SU-DHL-6 (cell line): ENCODE results near the gene DGKH.
A peak's percentile ranks its signal among the peaks of the same experiment; 100 is the strongest.

ENCODE experiments used
- H2AFZ ChIP-seq: fragments of 200-600 bp; sonication (generic); 2 replicates; pipeline ENCODE4 v1.6.1; 2014; ENCODE audit warnings: low read depth, mild to moderate bottlenecking, moderate library complexity, mixed read lengths, antibody characterized with exemption, low read length; ENCODE audit not compliant: severe bottlenecking
- H3F3A ChIP-seq: fragments of 200-600 bp; shearing (Covaris generic); 2 replicates; pipeline ENCODE4 v1.6.0; 2016; ENCODE audit warnings: antibody characterized with exemption, mild to moderate bottlenecking; ENCODE audit not compliant: insufficient read depth
- H3K27ac ChIP-seq: fragments of 200-600 bp; sonication (generic); 2 replicates; pipeline ENCODE4 v1.5.1; 2016; ENCODE audit warnings: low read depth, mild to moderate bottlenecking, low read length, moderate library complexity, mixed read lengths
- H3K27me3 ChIP-seq: fragments of 200-600 bp; sonication (generic), shearing (Covaris generic); 2 replicates; pipeline ENCODE4 v1.6.0; 2014; ENCODE audit warnings: mild to moderate bottlenecking, low read length
- H3K36me3 ChIP-seq: fragments of 200-600 bp; sonication (generic); 2 replicates; pipeline ENCODE4 v1.6.1; 2014; ENCODE audit warnings: mild to moderate bottlenecking, low read length, mixed read lengths
- H3K4me2 ChIP-seq: fragments of 300-600, 200-600 bp; shearing (Covaris generic), sonication (generic); 2 replicates; pipeline ENCODE4 v1.6.0; 2014; ENCODE audit warnings: low read length, low read depth, mild to moderate bottlenecking; ENCODE audit not compliant: poor library complexity, severe bottlenecking
- H3K4me3 ChIP-seq: fragments of 200-600 bp; sonication (generic); 2 replicates; pipeline ENCODE4 v1.5.1; 2014; ENCODE audit warnings: antibody characterized with exemption, low read length, mild to moderate bottlenecking, mixed read lengths; ENCODE audit not compliant: insufficient read depth, poor library complexity, severe bottlenecking
- H3K79me2 ChIP-seq: fragments of 200-600 bp; sonication (generic); 2 replicates; pipeline ENCODE4 v1.6.1; 2014; ENCODE audit warnings: mild to moderate bottlenecking, low read length, moderate library complexity; ENCODE audit not compliant: insufficient read depth
- H3K9ac ChIP-seq: fragments of 200-600 bp; sonication (generic); 2 replicates; pipeline ENCODE4 v1.7.0; 2014; ENCODE audit warnings: mild to moderate bottlenecking, low read length
- H3K9me2 ChIP-seq: fragments of 200-600 bp; sonication (generic); replicated peaks from 2 replicates; pipeline ENCODE4 v1.6.1; 2014; ENCODE audit warnings: low read length; ENCODE audit not compliant: insufficient read depth
- H3K9me3 ChIP-seq: fragments of 200-600 bp; sonication (generic); 2 replicates; pipeline ENCODE4 v1.6.1; 2014; ENCODE audit warnings: low read length, mixed read lengths; ENCODE audit not compliant: insufficient read depth
- H4K20me1 ChIP-seq: fragments of 200-600 bp; sonication (generic); 2 replicates; pipeline ENCODE4 v1.6.1; 2014; ENCODE audit warnings: low read depth, mild to moderate bottlenecking, antibody characterized with exemption, low read length, moderate library complexity, mixed read lengths
- CTCF ChIP-seq: fragments of 200-600 bp; sonication (generic); IDR thresholded peaks from one replicate; pipeline ENCODE4 v1.5.1; 2017; ENCODE audit warnings: antibody characterized with exemption, mild to moderate bottlenecking, low read length, moderate library complexity; ENCODE audit not compliant: insufficient read depth, poor library complexity, severe bottlenecking
- EZH2phosphoT487 ChIP-seq: fragments of 200-600 bp; sonication (generic), shearing (Covaris generic); conservative IDR thresholded peaks from 2 replicates; pipeline ENCODE4 v1.6.1; 2018; ENCODE audit warnings: mild to moderate bottlenecking, antibody characterized with exemption, low read length, moderate library complexity, mixed read lengths

DGKH gene

DNA sequence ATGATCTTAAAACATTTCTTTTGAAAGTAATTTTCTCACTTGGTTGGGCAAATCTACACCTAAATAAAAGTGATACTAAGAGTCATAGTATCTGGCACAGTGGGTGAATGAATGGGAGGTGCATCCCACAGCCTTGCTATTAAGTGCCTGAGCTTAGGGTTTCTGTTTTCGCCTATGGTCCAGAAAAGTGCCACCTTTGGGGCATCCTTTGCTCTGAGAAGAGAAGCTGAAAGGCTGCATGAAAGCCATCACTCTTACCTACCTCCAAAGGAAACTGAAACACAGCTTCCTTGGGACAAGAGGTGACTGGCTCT lies 167.9 kb downstream of the DGKH start:
- Histone ChIP-seq H3K4me2 (no peak overlapping the region), H3K36me3 (no peaks in the 10 kb centered on the region; the same call in 1 of the 2 replicates), H3K4me3 (no peak overlapping the region), H4K20me1 (no peaks in the 10 kb centered on the region), H3K9me3 (no peaks in the 10 kb centered on the region), H3K27me3 (no peaks in the 10 kb centered on the region), H3K9me2 (no peaks in the 10 kb centered on the region), H2AFZ (no peak overlapping the region), H3K27ac (no peak overlapping the region), H3F3A (no peaks in the 10 kb centered on the region), H3K9ac (no peak overlapping the region), H3K79me2 (no peaks in the 10 kb centered on the region)
- TF ChIP-seq CTCF, result peak; percentile 22
- no peak for TF ChIP-seq EZH2phosphoT487

DNA sequence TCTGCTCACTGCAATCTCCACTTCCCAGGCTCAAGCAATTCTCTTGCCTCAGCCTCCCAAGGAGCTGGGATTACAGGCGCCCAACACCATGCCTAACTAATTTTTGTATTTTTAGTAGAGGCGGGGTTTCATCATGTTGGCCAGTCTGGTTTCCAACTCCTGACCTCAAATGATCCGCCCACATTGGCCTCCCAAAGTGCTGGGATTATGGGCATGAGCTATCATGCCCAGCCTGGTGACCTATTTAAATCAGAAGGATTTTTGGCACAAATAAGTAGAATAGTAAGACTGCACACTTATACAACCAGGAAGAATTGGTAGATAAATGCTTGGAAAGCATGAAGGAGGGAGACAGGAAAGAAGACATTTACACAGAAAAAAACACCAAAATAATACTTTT lies 170.1 kb downstream of the DGKH start:
- Histone ChIP-seq H3K9me2 (no peaks in the 10 kb centered on the region), H3K4me3 (no peak overlapping the region), H2AFZ (no peak overlapping the region), H3K27ac (no peak overlapping the region), H3K36me3 (no peaks in the 10 kb centered on the region; the same call in 1 of the 2 replicates), H4K20me1 (no peaks in the 10 kb centered on the region), H3K4me2 (no peak overlapping the region), H3K9me3 (no peaks in the 10 kb centered on the region), H3K27me3 (no peaks in the 10 kb centered on the region), H3F3A (no peaks in the 10 kb centered on the region), H3K9ac (no peak overlapping the region), H3K79me2 (no peaks in the 10 kb centered on the region)
- TF ChIP-seq EZH2phosphoT487, result no peak
- TF ChIP-seq CTCF, result no peak

DNA sequence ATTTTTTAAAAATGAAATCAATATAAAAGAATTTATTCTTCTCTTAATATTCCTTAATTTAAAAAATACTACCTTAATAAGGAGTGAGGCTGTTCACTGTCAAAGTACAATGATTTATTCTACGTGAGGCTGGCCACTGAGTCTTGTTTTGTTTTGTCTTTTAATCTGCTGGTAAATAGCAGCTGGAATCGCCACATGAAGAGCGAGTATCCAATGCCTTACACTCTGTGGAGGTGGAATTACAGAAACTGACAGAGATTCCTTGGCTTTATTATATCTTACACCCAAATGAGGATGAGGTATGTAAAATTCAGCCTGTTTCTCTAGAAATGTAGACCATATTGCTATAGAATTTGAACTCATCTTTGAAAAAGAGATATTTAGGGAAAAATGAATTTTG lies 170.6 kb downstream of the DGKH start:
- no peak overlapping the region for H3K9ac ChIP-seq
- TF ChIP-seq CTCF (no peak), EZH2phosphoT487 (no peak)
- H3K79me2 ChIP-seq, result no peaks in the 10 kb centered on the region
- H3K27me3 ChIP-seq, result no peaks in the 10 kb centered on the region
- no peak overlapping the region for H3K4me2 ChIP-seq
- no peaks in the 10 kb centered on the region for H3K9me3 ChIP-seq
- H3K36me3 ChIP-seq, result no peaks in the 10 kb centered on the region; the same call in 1 of the 2 replicates
- H3F3A ChIP-seq, result no peaks in the 10 kb centered on the region
- no peak overlapping the region for H3K4me3 ChIP-seq
- no peaks in the 10 kb centered on the region for H3K9me2 ChIP-seq
- no peak overlapping the region for H3K27ac ChIP-seq
- no peak overlapping the region for H2AFZ ChIP-seq
- H4K20me1 ChIP-seq, result no peaks in the 10 kb centered on the region

- H4K20me1 ChIP-seq, result no peaks in the 10 kb centered on the region
- H3K9ac ChIP-seq, result no peak overlapping the region
- H3K4me2 ChIP-seq, result no peak overlapping the region
- no peaks in the 10 kb centered on the region for H3K27me3 ChIP-seq
- no peak overlapping the region for H3K4me3 ChIP-seq
- H3K79me2 ChIP-seq, result no peaks in the 10 kb centered on the region
- no peaks in the 10 kb centered on the region for H3K9me2 ChIP-seq
- TF ChIP-seq EZH2phosphoT487, result no peak
- no peak for TF ChIP-seq CTCF
- no peak overlapping the region for H3K27ac ChIP-seq
- H3K36me3 ChIP-seq, result no peaks in the 10 kb centered on the region; the same call in 1 of the 2 replicates
- no peak overlapping the region for H2AFZ ChIP-seq
- H3K9me3 ChIP-seq, result no peaks in the 10 kb centered on the region
- no peaks in the 10 kb centered on the region for H3F3A ChIP-seq
Measured at GRCh38 chr13:42219876-42220275, 171.4 kb downstream of the DGKH start.
